Activated CD4-positive, CD25-positive, alpha-beta regulatory T cell treated with anti-CD3 and anti-CD28 coated beads, Interleukin-2, amount 50 U/mL, for 24 hours (primary cell): Measurements from ENCODE around the gene GALNT12.

ENCODE experiments used
- ATAC-seq, 2 donors: fragments of 150-1000 bp; cut with Tn5 transposase; one replicate each; pipeline ENCODE4 v1.10.0; 2021; ENCODE audit warnings: mild to moderate bottlenecking in 1 of 2, moderate library complexity in 1 of 2

GALNT12 gene

DNA sequence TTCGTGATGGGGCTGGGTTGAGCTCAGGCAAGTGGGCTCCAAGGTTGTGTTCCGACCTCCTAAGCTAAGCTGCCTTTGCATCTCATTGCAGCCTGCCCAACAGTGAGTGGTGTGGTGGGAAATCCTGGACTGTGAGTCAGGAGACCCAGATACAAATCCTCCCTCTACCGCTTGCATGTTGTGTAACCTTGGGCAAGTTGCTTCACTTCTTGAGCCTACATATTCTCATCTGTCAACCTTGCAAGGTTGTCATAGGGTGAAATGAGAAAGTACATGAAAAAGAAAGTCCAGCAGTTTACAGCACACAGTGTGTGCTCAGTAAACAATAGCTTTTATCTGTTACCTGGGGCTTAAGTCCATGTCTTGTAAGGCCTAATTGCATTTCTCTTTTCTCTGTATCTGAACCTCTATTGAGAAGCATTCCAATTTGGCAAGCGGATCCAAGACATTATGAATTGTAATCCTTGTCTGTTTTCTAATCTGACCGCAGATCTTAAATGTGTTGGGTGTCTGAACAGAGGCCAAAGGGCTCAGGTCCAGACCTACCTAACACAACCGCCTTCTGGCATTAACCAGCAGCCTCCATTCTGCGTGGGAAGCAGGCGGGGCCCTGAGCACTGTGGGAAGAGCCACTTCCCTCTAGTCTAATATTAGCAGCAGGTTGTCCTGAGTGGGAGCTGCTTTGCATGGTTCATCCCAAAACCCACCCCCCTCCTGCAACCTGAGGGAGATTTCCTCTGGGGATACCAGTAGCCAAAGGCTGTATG, 1.8 kb upstream of the GALNT12 start:
- no peak for ATAC-seq

DNA sequence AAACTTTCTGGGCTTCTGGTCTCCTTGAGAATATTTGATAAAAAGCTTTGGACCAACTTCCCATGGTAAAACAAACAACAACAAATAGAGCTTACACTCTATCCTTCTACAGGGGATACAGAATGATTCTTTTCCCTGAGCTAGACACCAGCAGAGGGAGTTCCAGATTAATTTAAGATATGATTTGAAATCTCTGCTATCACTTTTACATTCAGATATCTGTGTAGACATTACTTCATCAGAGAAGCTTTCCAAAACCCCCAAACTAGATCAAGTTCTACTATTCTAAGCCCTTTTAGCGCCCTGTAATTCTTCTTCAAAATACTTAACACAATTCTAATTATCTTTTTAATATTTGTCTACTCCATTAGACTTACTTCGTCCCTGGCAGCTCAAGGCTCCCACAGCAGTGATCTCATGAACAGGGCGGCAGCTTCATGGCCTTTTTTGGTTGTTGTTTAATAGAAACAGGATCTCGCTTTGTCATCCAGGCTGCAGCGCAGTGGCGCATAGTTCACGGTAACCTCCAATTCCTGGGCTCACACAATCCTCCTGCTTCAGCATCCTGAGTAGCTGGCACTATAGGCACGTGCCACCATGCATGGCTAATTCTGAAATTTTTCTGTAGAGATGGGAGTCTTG, 955 bp upstream of the GALNT12 start:
- ATAC-seq, result no peak

DNA sequence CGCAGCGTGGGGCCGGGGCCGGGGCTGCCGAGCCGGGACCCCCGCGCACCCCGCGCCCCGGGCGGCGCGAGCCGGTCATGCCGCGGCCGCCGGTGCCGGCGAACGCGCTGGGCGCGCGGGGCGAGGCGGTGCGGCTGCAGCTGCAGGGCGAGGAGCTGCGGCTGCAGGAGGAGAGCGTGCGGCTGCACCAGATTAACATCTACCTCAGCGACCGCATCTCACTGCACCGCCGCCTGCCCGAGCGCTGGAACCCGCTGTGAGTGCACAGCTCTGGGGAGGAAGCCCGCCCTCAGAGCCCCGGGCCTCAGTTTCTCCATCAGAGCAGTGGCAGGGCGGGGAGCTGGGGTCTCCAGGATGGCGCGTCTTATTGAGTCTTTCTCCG, 335 bp downstream of the GALNT12 start:
- ATAC-seq, result peak; percentile 34 to 57

DNA sequence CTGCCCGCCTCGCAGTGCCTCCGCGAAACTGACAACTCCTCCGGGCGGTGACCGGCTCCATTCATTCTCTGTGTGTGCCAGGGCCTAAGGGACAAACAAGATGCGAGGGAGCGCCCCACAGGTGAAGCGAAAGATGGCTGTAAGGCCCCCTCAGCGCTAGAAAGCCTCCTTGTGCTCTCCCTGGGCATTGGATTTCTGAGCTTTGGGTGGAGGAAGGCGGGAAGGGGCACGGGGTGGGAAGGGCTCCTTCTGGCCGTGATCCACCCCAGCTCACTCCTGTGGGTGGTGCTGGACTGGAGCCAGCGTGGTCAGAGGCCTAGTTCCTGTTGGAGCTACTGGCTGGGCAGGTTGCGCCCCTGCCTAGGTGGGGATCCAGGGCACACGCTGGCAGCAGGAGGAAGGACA, 943 bp downstream of the GALNT12 start:
- no peak for ATAC-seq

DNA sequence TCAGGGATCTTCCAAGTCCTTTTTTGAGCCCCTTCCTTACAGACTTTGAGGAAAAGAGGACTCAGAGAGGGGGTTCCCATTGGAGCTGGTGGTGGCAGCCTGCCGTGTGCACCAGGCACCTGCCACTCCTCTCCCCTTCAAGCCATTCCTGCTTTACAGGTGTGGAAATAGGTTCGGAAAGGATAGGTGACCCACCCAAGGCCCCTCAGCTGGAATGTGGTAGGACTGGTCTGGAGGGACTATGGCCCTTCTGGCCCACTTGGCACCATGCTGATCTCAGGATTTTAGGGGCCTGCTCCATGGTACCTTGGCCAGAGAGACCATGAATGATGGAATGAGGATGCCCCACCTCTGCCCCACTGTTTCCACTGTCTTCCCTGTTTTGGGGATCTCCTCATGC, 1.4 kb downstream of the GALNT12 start:
- ATAC-seq, result no peak

DNA sequence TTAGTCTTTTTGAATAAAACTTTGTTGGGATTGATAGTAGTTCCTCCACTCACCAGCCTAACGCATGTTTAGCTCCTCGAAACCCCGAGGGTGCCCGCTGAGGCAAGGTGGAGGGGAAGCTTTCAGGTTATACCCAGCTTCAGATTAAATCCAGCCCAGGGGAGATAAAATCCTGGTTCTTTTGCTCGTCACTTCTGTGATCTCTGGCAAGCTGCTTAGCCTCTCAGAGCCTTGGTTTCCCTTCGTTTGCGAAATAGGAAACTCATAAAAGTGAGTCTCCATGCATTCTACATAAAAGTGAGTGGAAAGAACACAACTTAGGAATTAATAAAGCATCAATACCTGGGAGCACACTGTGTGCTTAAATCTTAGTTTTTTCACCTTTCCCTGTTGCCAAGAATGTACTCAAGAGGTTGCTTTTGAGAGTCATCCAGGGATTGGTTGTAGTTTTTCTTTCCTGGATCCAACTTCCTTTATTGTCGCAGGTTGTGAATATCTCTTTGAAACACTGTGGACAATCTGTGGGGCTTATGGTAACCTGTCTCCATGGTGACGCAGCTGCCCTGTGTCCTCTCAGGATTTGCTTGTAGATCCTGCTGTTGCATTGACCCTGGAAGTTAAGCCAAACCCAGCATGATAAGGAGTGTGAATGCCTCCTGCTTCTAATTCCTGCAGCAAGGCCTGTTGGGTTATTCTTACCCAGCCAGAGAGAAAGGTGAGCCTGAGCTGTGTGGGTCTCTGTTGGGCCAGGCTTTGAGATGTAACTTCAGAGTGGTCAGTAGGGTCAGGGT, 2.0 kb downstream of the GALNT12 start:
- no peak for ATAC-seq

DNA sequence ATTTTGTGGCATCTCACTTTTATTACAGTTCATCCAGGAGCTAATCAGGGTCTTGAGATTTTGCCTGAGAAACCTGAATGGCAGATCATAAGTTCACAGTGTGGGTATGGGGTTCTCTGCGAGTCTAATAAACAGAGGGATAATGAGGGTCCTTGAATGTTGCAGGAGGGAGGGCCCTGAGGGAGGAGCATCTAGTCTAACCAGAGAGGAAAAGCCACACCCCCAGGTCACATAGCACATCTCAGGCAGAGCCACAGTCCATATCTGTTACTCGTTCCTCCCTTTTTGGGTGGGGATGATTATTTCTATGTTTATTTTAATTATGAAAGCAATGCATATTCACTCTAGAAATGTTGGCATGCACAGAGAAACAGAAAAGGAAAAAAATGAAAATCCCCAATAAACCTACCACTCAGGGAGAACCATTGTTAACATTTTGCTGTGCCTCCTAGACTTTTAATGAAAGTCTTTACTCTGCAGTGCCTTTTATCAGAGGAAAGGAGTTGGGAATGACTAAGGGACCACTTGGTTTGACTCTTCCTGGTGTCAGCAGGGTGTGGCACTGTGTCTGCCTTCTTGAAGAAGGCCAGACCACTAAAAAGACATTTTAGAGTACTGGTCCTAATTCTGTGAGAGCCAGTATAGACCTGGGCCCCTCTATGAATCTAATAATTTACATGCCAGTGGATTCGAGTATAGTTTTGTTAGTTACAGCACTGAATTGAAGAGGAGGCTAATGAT, 2.8 kb downstream of the GALNT12 start:
- no peak for ATAC-seq

DNA sequence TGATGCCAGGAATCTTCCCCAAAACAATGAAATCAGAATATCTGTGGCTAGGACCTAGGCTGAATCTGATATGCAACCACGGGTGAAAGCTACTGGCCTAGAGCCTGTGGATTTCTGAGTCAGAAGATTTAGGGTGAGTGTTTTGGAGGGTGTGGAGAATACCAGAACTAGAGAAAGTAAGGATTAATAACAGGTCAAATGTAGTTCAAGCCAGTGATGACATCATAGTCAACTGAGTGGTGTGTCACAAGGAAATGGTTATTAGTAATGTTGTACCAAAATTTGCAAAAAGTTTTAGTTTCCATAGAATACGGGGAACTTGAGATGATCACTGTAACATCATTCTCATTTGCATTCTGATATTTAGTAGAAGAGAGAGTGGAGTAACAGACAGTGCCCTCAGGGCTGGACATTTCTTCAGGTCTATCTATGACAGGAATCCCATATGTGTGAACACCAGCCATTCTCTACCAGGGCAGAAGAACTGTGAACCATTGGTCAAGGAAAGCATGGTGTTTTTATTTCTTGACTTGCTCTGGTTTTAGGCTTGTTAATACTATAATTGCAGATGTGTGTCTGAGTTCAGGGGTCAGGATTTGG, 3.7 kb downstream of the GALNT12 start:
- peak; percentile 76 to 81 for ATAC-seq

DNA sequence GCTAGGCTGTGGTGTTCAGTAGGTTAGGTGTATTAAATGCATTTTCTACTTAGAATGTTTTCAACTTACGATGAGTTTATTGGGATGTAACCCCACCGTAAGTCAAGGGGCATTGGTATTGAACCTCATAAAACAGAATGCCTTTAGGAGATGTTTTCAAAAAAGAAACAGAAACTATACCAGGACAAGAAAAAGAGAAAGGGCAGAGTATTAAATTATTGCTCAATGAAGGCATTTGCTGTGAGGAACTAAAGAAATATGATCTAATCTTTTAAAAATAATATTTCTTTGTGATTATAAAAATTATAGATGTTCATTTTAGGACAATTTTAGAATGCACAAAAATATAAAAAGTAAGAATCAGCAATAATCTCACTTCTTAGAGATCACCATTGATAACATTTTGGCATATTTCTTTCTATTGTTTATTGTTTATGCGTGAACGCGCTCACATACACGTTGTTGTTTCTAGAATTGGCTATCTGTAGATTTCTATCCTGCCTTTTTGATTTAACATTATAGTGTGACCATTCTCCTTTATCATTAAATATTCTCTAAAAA, 8.0 kb downstream of the GALNT12 start:
- no peak for ATAC-seq

DNA sequence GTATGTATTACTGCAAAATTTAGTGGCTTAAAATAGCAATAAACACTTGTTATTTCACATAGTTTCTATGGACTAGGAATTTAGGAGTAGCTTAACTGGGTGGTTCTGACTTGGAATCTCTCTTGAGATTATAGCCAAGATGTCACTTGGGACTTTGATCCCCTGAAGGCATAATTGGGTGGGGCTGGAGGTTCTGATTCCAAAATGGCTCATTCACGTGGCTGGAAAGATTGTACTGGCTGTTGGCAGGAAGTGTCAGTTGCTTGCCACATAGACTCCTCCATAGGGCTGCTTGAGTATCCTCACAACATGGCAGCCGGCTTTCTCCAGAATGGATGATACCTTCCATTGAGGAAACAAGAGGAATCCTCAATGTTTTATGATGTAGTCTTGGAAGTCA, 11.3 kb downstream of the GALNT12 start:
- no peak for ATAC-seq

DNA sequence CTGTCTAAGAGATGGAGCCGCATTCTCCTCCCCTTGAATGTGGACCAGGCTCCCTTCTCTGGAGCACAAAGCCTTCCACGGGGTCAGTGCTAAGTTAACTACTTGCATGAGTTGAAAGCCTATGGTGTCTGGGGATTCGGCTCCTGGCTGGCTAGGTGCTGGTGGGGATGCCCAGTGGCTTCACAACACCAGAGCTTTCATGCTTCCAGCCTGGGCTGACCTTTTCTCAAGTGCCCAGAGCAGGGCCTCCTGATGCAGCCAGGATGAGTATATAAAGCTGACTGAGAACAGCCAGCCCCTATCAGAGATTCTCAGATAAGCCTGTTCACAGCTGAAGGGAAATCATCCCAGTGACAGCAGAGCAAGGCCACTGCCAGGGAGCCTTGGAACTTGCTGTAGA, 11.8 kb downstream of the GALNT12 start:
- ATAC-seq, result no peak

DNA sequence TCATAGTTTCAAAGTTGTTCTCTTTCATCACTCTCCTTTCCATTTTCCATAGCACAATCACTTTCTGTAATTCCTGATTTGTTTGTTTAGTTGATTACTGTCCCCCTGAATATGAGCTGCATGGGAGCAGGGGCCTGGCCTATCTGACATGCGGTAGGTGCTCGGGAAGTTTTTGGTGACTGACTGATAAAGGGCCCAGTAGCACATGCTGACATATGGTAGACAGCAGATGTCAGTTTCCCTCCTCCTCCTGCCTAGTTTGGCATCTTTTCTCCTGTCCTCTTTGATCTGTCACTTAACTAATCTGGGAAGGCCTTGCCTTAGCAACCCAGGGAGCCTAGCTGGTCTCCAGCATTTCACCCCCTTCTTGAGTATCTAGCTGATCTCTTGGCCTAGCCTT, 14.4 kb downstream of the GALNT12 start:
- no peak for ATAC-seq

DNA sequence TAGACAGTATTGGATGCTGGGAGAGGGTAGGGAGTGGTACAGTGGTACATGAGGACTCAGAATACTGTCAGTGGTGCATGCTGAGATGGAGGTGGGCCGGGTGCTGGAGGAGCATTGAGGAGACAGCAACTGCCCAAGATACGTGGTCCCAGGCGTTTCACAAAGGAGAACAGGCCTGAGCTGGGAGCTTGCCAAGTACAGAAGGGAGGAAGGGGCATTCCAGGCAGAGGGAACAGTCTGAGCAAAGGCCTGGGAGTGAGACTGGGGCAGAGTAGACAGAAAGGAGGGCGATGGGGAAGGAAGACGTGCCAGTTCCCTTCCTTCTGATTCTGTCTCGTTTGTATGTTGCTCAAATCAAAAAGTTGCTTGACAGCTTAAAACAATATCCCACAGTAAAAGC, 15.2 kb downstream of the GALNT12 start:
- ATAC-seq, result no peak

DNA sequence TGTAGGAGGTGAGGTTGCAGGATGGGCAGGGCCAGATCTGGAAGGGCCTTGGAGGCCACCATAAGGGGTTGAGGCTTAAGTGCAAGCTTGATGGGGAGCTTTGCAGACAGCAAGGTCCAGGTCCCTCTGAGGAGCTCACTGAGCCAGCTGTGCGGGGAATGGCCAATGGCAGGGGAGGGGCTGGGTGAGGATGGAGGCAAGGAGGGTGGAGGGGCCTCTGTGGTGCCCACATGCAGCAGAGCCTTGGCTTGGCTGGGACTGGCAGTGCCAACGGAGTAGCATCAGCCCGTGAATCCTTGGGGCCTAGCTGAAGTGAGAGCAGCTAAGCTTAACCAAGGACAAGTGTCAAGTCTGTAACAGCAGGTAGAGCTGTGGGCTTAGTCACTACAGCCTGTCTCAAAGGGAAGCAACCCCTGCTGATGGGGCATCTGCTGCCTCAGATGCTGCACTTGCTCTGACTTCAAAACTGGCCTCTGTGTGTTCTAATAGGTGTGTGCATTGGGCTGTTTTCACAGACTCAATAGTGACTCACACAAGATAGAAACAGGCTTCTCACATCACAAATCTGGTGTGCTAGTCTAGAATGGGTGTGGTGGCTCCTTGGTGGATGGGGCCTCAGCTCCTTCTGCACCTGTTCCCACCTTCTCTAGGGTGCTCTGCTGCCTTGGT, 16.3 kb downstream of the GALNT12 start:
- ATAC-seq, result peak in 1 of 2 donors; percentile 17

DNA sequence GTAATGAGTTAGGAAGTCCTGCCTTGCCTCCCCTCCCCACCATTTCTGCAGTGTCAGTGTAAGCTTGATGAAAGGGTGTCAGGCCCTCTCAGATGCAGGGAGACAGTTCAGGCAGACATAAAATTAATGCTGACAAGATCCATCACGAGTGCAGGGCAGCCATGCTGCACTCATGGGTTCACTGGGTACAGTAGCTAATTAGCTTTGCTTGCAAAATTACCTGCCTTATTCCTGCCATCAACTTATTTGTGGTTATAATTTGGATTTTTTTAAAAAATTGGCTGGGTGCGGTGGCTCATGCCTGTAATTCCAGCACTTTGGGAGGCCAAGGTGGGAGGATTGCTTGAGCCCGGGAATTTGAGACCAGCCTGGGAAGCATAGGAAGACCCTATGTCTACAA, 17.9 kb downstream of the GALNT12 start:
- no peak for ATAC-seq

DNA sequence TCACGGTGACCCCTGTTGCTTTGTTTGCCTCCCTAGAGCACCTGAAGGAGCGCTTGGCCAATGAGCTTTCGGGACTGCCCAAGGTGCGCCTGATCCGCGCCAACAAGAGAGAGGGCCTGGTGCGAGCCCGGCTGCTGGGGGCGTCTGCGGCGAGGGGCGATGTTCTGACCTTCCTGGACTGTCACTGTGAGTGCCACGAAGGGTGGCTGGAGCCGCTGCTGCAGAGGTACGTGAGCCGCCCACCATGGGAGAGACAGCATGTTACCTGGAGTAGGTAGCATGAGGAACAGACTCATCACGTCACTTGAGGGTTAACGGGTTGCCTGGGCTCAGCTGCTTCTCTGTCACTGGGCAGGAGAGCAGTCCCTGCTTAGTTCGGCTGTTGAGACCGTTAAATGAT, 19.2 kb downstream of the GALNT12 start:
- no peak for ATAC-seq

DNA sequence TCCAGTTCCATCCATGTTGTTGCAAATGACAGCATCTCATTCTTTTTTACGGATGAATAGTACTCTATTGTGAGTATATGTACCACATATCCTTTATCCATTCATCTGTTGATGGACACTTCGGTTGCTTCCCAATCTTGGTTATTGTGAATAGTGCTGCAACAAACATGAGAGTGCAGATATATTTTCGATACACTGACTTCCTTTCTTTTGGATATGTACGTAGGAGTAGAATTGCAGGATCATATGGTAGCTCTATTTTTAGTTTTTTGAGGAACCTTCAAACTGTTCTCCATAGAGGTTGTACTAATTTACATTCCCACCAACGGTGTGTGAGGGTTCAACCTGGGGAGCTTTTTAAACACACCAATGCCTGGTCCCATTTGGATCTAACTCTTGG, 22.3 kb downstream of the GALNT12 start:
- ATAC-seq, result no peak

DNA sequence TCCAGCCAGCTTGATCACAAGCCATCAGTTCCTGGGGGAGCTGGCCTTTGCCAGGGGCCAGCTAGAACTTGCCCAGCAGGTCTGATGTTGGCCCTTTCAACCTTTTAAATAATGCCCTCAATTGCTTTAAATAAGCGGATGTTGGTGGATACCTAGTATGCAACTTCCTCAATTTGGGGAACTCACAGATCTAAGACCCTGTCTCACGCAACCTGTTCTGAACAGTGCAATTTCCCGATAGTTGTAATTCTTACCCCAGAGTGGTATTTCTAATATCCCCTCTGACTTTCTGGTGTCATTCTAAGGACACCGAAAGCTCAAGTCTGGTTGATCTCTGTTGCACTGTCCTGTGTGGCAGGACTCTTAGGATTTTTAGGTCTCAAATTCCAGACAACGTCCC, 23.1 kb downstream of the GALNT12 start:
- no peak for ATAC-seq

DNA sequence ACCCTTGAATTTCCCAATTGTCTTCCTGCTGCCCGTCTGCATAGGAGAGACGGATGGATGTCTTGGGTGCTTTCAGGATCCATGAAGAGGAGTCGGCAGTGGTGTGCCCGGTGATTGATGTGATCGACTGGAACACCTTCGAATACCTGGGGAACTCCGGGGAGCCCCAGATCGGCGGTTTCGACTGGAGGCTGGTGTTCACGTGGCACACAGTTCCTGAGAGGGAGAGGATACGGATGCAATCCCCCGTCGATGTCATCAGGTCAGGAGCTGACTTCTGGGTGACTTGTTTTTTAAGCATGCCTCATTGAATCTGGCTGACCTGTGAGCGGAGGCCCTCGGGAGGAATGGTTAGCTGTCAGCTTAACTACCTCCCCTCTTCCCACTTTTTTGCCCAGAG, 24.2 kb downstream of the GALNT12 start:
- ATAC-seq, result no peak

DNA sequence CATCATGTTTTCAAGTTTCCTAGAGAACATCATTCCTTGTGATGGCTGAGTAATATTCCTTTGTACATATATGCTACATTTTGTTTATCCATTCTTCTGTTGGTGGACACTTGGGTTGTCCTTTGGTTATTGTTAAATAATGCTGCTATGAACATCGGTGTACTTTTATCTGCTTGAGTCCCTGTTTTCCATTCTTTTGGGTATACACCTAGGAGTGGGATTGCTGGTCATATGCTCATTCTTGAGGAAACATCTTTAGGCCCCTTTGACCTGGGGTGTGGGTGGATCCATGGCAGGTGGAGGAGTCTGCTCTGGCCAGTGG, 25.3 kb downstream of the GALNT12 start:
- ATAC-seq, result no peak

DNA sequence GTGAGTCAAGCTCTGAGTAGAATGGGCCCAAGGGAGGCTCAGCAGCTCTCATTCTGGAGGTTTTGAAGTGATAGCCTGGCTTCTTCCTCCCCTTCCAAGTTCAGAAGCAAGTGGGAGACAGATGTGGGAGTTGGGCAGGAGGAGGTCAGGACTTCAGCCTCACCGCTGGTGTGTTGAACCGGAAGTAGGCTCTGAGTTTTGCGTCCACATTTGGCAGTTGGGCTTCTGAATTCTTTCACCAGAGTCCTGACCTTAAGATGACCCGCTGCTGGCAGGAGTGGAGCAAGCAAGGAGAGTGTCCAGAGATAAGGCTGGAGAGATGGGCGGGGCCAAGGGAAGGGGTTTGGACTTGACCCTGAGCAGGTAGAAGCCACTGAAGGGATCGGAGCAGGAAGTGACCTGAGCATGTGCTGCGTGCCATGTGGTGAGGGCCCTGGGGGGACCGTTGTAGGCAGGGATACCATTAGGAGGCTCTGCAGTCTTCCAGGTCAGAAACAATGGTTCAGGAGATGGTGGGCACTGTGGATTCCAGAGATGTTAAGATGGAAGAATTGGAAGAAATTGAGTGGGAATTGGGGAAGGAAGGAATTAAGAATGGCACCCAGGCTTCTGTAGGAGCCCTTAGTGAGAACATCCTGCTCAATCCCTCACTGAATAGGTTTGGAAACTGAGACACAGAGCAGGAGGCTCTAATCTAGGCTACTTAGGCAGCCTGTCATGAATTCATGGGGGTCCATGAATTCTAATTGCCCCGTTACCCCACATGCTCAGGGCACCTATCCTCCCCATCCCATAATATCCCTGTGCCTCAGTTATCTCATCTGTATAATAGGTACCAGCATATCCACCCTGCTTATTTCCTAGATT, 25.9 kb downstream of the GALNT12 start:
- no peak for ATAC-seq
